DND-41 (cell line): ENCODE results near the gene COL19A1.
"Not testable (repeated sequence)": the region's sequence is repeated elsewhere in the genome, so short reads cannot be mapped to it uniquely, and the experiment has no call there.

Experiments used
- ATAC-seq: fragments of 200-7000 bp; cut with Tn5 transposase; 3 replicates; pipeline ENCODE4 v1.9.1; 2021; ENCODE audit warnings: low read depth; ENCODE audit not compliant: insufficient read depth
- DNase-seq: peaks from one replicate; pipeline ENCODE4 v3.0.0-alpha.2; 2020
- H2AFZ ChIP-seq: 2 replicates; pipeline ENCODE4 v1.6.0; 2012; ENCODE audit warnings: low read depth, low read length
- H3K27ac ChIP-seq: 2 replicates; pipeline ENCODE4 v1.5.1; 2012; ENCODE audit warnings: low read length, inconsistent platforms
- H3K27me3 ChIP-seq: fragments of 200-600 bp; sonication (generic); 2 replicates; pipeline ENCODE4 v1.6.0; 2012; ENCODE audit warnings: low read length, mild to moderate bottlenecking, inconsistent platforms; ENCODE audit not compliant: insufficient read depth, poor library complexity
- H3K36me3 ChIP-seq: 2 replicates; pipeline ENCODE4 v1.5.1; 2012; ENCODE audit warnings: low read length, inconsistent platforms; ENCODE audit not compliant: insufficient read depth
- H3K4me1 ChIP-seq: 2 replicates; pipeline ENCODE4 v1.5.1; 2012; ENCODE audit warnings: mild to moderate bottlenecking, low read length; ENCODE audit not compliant: insufficient read depth
- H3K4me2 ChIP-seq: 2 replicates; pipeline ENCODE4 v1.6.0; 2012; ENCODE audit warnings: mild to moderate bottlenecking, moderate library complexity, low read length, inconsistent platforms; ENCODE audit not compliant: insufficient read depth
- H3K4me3 ChIP-seq, 2 experiments: fragments of 200-600 bp in 1 of 2; shearing (Covaris generic) in 1 of 2; 2 replicates each; pipeline ENCODE4 v1.5.1; 2012 to 2016; ENCODE audit warnings: inconsistent platforms in 2 of 2, low read length in 2 of 2, mild to moderate bottlenecking in 2 of 2, low read depth in 1 of 2, moderate library complexity in 1 of 2
- H3K79me2 ChIP-seq: 2 replicates; pipeline ENCODE4 v1.6.0; 2012; ENCODE audit warnings: low read length, inconsistent platforms; ENCODE audit not compliant: insufficient read depth
- H3K9ac ChIP-seq: 2 replicates; pipeline ENCODE4 v1.6.0; 2012; ENCODE audit warnings: low read depth, mild to moderate bottlenecking, inconsistent platforms, low read length, moderate library complexity
- H3K9me3 ChIP-seq: 2 replicates; pipeline ENCODE4 v1.5.1; 2012; ENCODE audit warnings: low read length, moderate library complexity, mild to moderate bottlenecking, inconsistent platforms; ENCODE audit not compliant: insufficient read depth, severe bottlenecking
- H4K20me1 ChIP-seq: 2 replicates; pipeline ENCODE4 v1.6.0; 2012; ENCODE audit warnings: low read length; ENCODE audit not compliant: insufficient read depth
- CTCF ChIP-seq: IDR thresholded peaks from 2 replicates; pipeline ENCODE4 v1.5.1; 2012; ENCODE audit warnings: borderline replicate concordance, low read length, moderate library complexity, mild to moderate bottlenecking; ENCODE audit not compliant: poor library complexity, severe bottlenecking; ENCODE audit errors: extremely low read depth
- EZH2 ChIP-seq: IDR thresholded peaks from 3 replicates; pipeline ENCODE4 v1.6.1; 2012; ENCODE audit warnings: borderline replicate concordance, low read depth, mild to moderate bottlenecking, moderate library complexity, low read length, inconsistent platforms; ENCODE audit not compliant: severe bottlenecking

Gene COL19A1

GRCh38 chr6:69954733-69955132 lies 88.4 kb downstream of the COL19A1 start:
- H3K79me2 ChIP-seq, result no peaks in the 10 kb centered on the region
- TF ChIP-seq CTCF, result no peak
- no peak for TF ChIP-seq EZH2
- H2AFZ ChIP-seq, result no peak overlapping the region
- H3K36me3 ChIP-seq, result no peaks in the 10 kb centered on the region
- H3K27me3 ChIP-seq, result no peaks in the 10 kb centered on the region
- H4K20me1 ChIP-seq, result no peaks in the 10 kb centered on the region
- no peaks in the 10 kb centered on the region for H3K9me3 ChIP-seq
- H3K4me2 ChIP-seq, result no peak overlapping the region
- no peak overlapping the region for H3K27ac ChIP-seq
- no peak overlapping the region for H3K4me3 ChIP-seq
- H3K4me1 ChIP-seq, result no peaks in the 10 kb centered on the region
- DNase-seq (no peak), ATAC-seq (no peak)
- H3K9ac ChIP-seq, result no peak overlapping the region

GRCh38 chr6:69957985-69958559 lies 91.7 kb downstream of the COL19A1 start:
- Histone ChIP-seq H3K79me2 (no peaks in the 10 kb centered on the region), H3K9ac (no peak overlapping the region), H3K4me2 (no peak overlapping the region), H3K9me3 (no peaks in the 10 kb centered on the region), H3K36me3 (no peaks in the 10 kb centered on the region), H3K27ac (no peak overlapping the region), H3K4me1 (no peaks in the 10 kb centered on the region), H3K27me3 (no peaks in the 10 kb centered on the region), H2AFZ (no peak overlapping the region), H4K20me1 (no peaks in the 10 kb centered on the region), H3K4me3 (no peak overlapping the region)
- ATAC-seq (no peak), DNase-seq (no peak)
- no peak for TF ChIP-seq EZH2
- TF ChIP-seq CTCF, result no peak

- no peak for TF ChIP-seq CTCF
- no peak for TF ChIP-seq EZH2
- no peaks in the 10 kb centered on the region for H4K20me1 ChIP-seq
- H3K9ac ChIP-seq, result no peak overlapping the region
- no peaks in the 10 kb centered on the region for H3K79me2 ChIP-seq
- DNase-seq (no peak), ATAC-seq (no peak)
- H2AFZ ChIP-seq, result no peak overlapping the region
- H3K4me1 ChIP-seq, result no peaks in the 10 kb centered on the region
- no peak overlapping the region for H3K4me3 ChIP-seq
- H3K4me2 ChIP-seq, result no peak overlapping the region
- no peaks in the 10 kb centered on the region for H3K9me3 ChIP-seq
- no peak overlapping the region for H3K27ac ChIP-seq
- no peaks in the 10 kb centered on the region for H3K27me3 ChIP-seq
- no peaks in the 10 kb centered on the region for H3K36me3 ChIP-seq
These were observed 92.6 kb downstream of the COL19A1 start for GRCh38 chr6:69958978-69959377.

- not testable (repeated sequence) for H3K79me2 ChIP-seq, H3K9me3 ChIP-seq, H4K20me1 ChIP-seq, H3K27ac ChIP-seq, H3K9ac ChIP-seq, H3K36me3 ChIP-seq, H3K4me3 ChIP-seq, H3K4me1 ChIP-seq, H3K27me3 ChIP-seq, H2AFZ ChIP-seq, H3K4me2 ChIP-seq, DNase-seq, ATAC-seq
These were observed 99.6 kb downstream of the COL19A1 start for GRCh38 chr6:69965974-69966373.
